Psoas muscle (tissue), 8 donors: ENCODE data around the gene RTKN2. TPM values are rescaled to one million over a fixed set of nuclear protein-coding genes. Genes with fewer than 3 reads are reported as not detected.

ENCODE experiments used
- ATAC-seq, 4 donors: fragments of 200-7000 bp; cut with Tn5 transposase; one replicate each; pipeline ENCODE4 v1.9.1; 2020; ENCODE audit warnings: moderate library complexity in 3 of 4, mild to moderate bottlenecking in 2 of 4
- DNase-seq, 2 donors: peaks; one replicate each; pipeline ENCODE4 v3.0.0-alpha.2; 2020
- H3K27ac ChIP-seq: fragments of 200-600 bp; one replicate; pipeline ENCODE4 v1.8.0; 2022
- H3K27me3 ChIP-seq, 3 donors: fragments of 200-600 bp in 1 of 3; one replicate each; pipeline versions ENCODE4 v1.6.1 to v1.8.0; 2013 to 2022; ENCODE audit warnings: low read length in 2 of 3, mild to moderate bottlenecking in 2 of 3, moderate library complexity in 1 of 3; ENCODE audit not compliant: insufficient read depth in 3 of 3
- H3K36me3 ChIP-seq, 2 donors: fragments of 200-600 bp in 1 of 2; one replicate each; pipeline versions ENCODE4 v1.6.1 to v1.8.0; 2013 to 2022; ENCODE audit warnings: low read depth in 1 of 2, mild to moderate bottlenecking in 1 of 2, moderate library complexity in 1 of 2; ENCODE audit not compliant: insufficient read depth in 1 of 2
- H3K4me1 ChIP-seq: fragments of 200-600 bp; one replicate; pipeline ENCODE4 v1.8.0; 2022
- H3K4me3 ChIP-seq: fragments of 200-600 bp; one replicate; pipeline ENCODE4 v1.8.0; 2022; ENCODE audit warnings: mild to moderate bottlenecking
- H3K9me3 ChIP-seq: fragments of 200-600 bp; one replicate; pipeline ENCODE4 v1.8.0; 2022
- CTCF ChIP-seq: fragments of 200-600 bp; IDR thresholded peaks from one replicate; pipeline ENCODE4 v1.8.0; 2022; ENCODE audit warnings: antibody characterized with exemption
- WGBS, 3 donors: extraction: QIAGEN DNeasy Blood & Tissue Kit; methylation state at CpG; one replicate each; pipeline versions ENCODE4 v1.1.6 to v1.1.7; 2013; 5-methylcytosine and 5-hydroxymethylcytosine counted together
- intact Hi-C, 2 donors: fragments of 100-400 bp; cut with DNase I; formaldehyde crosslinking; loops; one replicate each; pipeline versions ENCODE4 v1.11.0 to v1.14.2; 2022
- polyA plus RNA-seq, 3 donors: library from polyadenylated mRNA; stranded (reverse); fragments of 200-250 nt; gene quantifications; one replicate each; pipeline ENCODE4 v1.2.3, GENCODE V29; 2013
- total RNA-seq, 4 donors: library from RNA; stranded (reverse); fragmentation: NEBNext Ultra II Directional in 2 of 4; extraction: Animal tissue kit (Norgen Biotek cat#: 25700) in 2 of 4; gene quantifications; one replicate each; pipeline versions ENCODE4 v1.2.1 to v1.2.4, GENCODE V29; 2021 to 2023
- donor health status: healthy with polysubstance abuse.
- donor health status: DM: no; HTN: no; CAD: no; lungs with moderate emphysema.
- donor health status: Bipolar disorder and iron deficiency.
- donor health status: healthy.
- donor health status: DM: yes; HTN: yes; CAD: no.
- donor health status: DM: no; HTN: no; CAD: no.
- donor health status: DM: no; HTN: no; CAD: no.
- donor health status: DM: yes; HTN: yes; CAD: no.

RTKN2 gene
- total and polyA plus RNA-seq, 7 donors, result 0.01 to 0.09 (median 0.03) TPM; not detected in 3

GRCh38 chr10:62239994-62240393 lies 28.6 kb downstream of the RTKN2 start:
- no peak for DNase-seq
- Histone ChIP-seq H3K4me1 (peaks cover 10% of the 10 kb centered on the region), H3K4me3 (no peak overlapping the region), H3K27me3 (no peaks in the 10 kb centered on the region), H3K9me3 (no peaks in the 10 kb centered on the region), H3K36me3 (no peaks in the 10 kb centered on the region), H3K27ac (no peak overlapping the region)
- intact Hi-C loops, result loop anchor here (10.0 kb wide), 3 partner anchors 135 to 1425 kb away; no protein-coding TSS in a partner anchor
- WGBS, 3 donors, result 77 to 83% (median 80%) methylated on average over 5 of the region's 5 CpGs
- ATAC-seq, result no peak
- no peak for TF ChIP-seq CTCF

- Histone ChIP-seq H3K27ac (no peak overlapping the region), H3K4me1 (peaks cover 8% of the 10 kb centered on the region), H3K27me3 (no peaks in the 10 kb centered on the region), H3K9me3 (no peaks in the 10 kb centered on the region), H3K36me3 (no peaks in the 10 kb centered on the region), H3K4me3 (no peak overlapping the region)
- no peak for DNase-seq
- 93 to 95% (median 95%) methylated on average over 1 of the region's 1 CpG for WGBS, 3 donors
- no peak for ATAC-seq
- no peak for TF ChIP-seq CTCF
- intact Hi-C loops, result no loop called here
These were observed 29.8 kb downstream of the RTKN2 start for GRCh38 chr10:62238880-62239279.

- DNase-seq, result no peak
- H3K4me1 ChIP-seq, result no peaks in the 10 kb centered on the region
- intact Hi-C loops, result no loop called here
- TF ChIP-seq CTCF, result no peak
- H3K27ac ChIP-seq, result no peak overlapping the region
- ATAC-seq, result no peak
- H3K27me3 ChIP-seq, result no peaks in the 10 kb centered on the region
- no peak overlapping the region for H3K4me3 ChIP-seq
- H3K9me3 ChIP-seq, result no peaks in the 10 kb centered on the region
- H3K36me3 ChIP-seq, result no peaks in the 10 kb centered on the region
These were observed 30.7 kb downstream of the RTKN2 start for GRCh38 chr10:62237966-62238365.

GRCh38 chr10:62237506-62237905 lies 31.1 kb downstream of the RTKN2 start:
- intact Hi-C loops, result no loop called here
- 92 to 97% (median 95%) methylated on average over 2 of the region's 2 CpGs for WGBS, 3 donors
- Histone ChIP-seq H3K4me1 (no peaks in the 10 kb centered on the region), H3K27ac (no peak overlapping the region), H3K9me3 (no peaks in the 10 kb centered on the region), H3K36me3 (no peaks in the 10 kb centered on the region), H3K27me3 (no peaks in the 10 kb centered on the region), H3K4me3 (no peak overlapping the region)
- TF ChIP-seq CTCF, result no peak
- ATAC-seq (no peak), DNase-seq (no peak)

GRCh38 chr10:62234077-62234605 lies 34.5 kb downstream of the RTKN2 start:
- no peak for TF ChIP-seq CTCF
- Histone ChIP-seq H3K4me1 (no peaks in the 10 kb centered on the region), H3K36me3 (no peaks in the 10 kb centered on the region), H3K27me3 (no peaks in the 10 kb centered on the region), H3K9me3 (no peaks in the 10 kb centered on the region), H3K4me3 (no peak overlapping the region), H3K27ac (no peak overlapping the region)
- 83 to 84% (median 84%) methylated on average over 2 of the region's 2 CpGs for WGBS, 3 donors
- DNase-seq (no peak), ATAC-seq (no peak)
- intact Hi-C loops, result no loop called here
